NCI-H82 treated with DMSO at 0.1 percent for 48 hours (cell line): Measurements from ENCODE around the gene DBR1.

Experiments used
- DNase-seq: peaks from one replicate; lab custom pipeline; 2025; ENCODE audit not compliant: unreplicated experiment; lab: John Stamatoyannopoulos, UW

The DBR1 gene

GRCh38 chr3:138124188-138124587 is 50.5 kb downstream of the DBR1 start:
- DNase-seq = no peak

- DNase-seq = no peak
Observed at GRCh38 chr3:138119423-138119766, 55.3 kb downstream of the DBR1 start.

- peak; percentile 64 for DNase-seq
Observed at GRCh38 chr3:138118612-138119422, 55.9 kb downstream of the DBR1 start.

GRCh38 chr3:138114988-138115971 is 59.4 kb downstream of the DBR1 start, which contains the start of gene DZIP1L:
TSS of gene DZIP1L (minus strand) at chr3:138115608. CDS start at chr3:138103971, 11,637 bp downstream.
- DNase-seq = peak; percentile 80

- DNase-seq = peak; percentile 41
Observed at GRCh38 chr3:138114431-138114918, 60.2 kb downstream of the DBR1 start.

- DNase-seq = no peak
Observed at GRCh38 chr3:138113326-138113725, 61.4 kb downstream of the DBR1 start.

GRCh38 chr3:138112362-138112761 is 62.4 kb downstream of the DBR1 start:
- DNase-seq = no peak
